ENCODE results near the gene RAP1GAP. TPM values are rescaled to one million over a fixed set of nuclear protein-coding genes. Genes with fewer than 3 reads are reported as not detected.
A peak's percentile ranks its signal among the peaks of the same experiment; 100 is the strongest.

Gene RAP1GAP
- total and polyA plus RNA-seq, 9 of the 15 experiments (the other 6 are each of a cell fraction or from before 2014, with no cell fraction given), result 0.29 to 30.2 (median 19.2) TPM

- TF ChIP-seq, protein P1, sequence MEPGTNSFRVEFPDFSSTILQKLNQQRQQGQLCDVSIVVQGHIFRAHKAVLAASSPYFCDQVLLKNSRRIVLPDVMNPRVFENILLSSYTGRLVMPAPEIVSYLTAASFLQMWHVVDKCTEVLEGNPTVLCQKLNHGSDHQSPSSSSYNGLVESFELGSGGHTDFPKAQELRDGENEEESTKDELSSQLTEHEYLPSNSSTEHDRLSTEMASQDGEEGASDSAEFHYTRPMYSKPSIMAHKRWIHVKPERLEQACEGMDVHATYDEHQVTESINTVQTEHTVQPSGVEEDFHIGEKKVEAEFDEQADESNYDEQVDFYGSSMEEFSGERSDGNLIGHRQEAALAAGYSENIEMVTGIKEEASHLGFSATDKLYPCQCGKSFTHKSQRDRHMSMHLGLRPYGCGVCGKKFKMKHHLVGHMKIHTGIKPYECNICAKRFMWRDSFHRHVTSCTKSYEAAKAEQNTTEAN (CRISPR knock-in tag; IDR thresholded peaks at IDR 0.05), result peak; percentile 95
- TF ChIP-seq RFX7 (CRISPR knock-in tag; IDR thresholded peaks at IDR 0.05), result no peak
- no peak for TF ChIP-seq ETV6 (IDR thresholded peaks at IDR 0.05; ENCODE audit: borderline replicate concordance in 1 of 2, low read depth in 2 of 2, low read length in 1 of 2)
- TF ChIP-seq ETV6 (CRISPR knock-in tag; IDR thresholded peaks at IDR 0.05; ENCODE audit: borderline replicate concordance), result peak; percentile 95; the same call in 1 of the 2 replicates
- TF ChIP-seq ZBTB11 (CRISPR knock-in tag; IDR thresholded peaks at IDR 0.05), result peak in 1 of 3 experiments; percentile 73; a peak in 2 of 6 replicates
- TF ChIP-seq E2F5 (CRISPR knock-in tag; IDR thresholded peaks at IDR 0.05), result peak; percentile 99
- TF ChIP-seq ZNF197 (CRISPR knock-in tag; IDR thresholded peaks at IDR 0.05; ENCODE audit: low read depth), result peak; percentile 94
- TF ChIP-seq, protein P2, sequence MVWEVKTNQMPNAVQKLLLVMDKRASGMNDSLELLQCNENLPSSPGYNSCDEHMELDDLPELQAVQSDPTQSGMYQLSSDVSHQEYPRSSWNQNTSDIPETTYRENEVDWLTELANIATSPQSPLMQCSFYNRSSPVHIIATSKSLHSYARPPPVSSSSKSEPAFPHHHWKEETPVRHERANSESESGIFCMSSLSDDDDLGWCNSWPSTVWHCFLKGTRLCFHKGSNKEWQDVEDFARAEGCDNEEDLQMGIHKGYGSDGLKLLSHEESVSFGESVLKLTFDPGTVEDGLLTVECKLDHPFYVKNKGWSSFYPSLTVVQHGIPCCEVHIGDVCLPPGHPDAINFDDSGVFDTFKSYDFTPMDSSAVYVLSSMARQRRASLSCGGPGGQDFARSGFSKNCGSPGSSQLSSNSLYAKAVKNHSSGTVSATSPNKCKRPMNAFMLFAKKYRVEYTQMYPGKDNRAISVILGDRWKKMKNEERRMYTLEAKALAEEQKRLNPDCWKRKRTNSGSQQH (CRISPR knock-in tag; IDR thresholded peaks at IDR 0.05), result 0 out of 2 replicates have a peak, but pooled peaks have one; percentile 33
- TF ChIP-seq ZNF609 (CRISPR knock-in tag; IDR thresholded peaks at IDR 0.05; ENCODE audit: borderline replicate concordance), result peak; percentile 93
- no peak for TF ChIP-seq GATAD2B (IDR thresholded peaks at IDR 0.05; ENCODE audit: borderline replicate concordance)
- no peak for TF ChIP-seq NFRKB (IDR thresholded peaks at IDR 0.05; ENCODE audit: low read depth)
- TF ChIP-seq MXI1 (IDR thresholded peaks at IDR 0.05; ENCODE audit: low read depth, low read length), result peak; percentile 97
- no peak for TF ChIP-seq ZEB2 (IDR thresholded peaks at IDR 0.05)
These were observed 21.5 kb downstream of the RAP1GAP start (continued) for GRCh38 chr1:21647431-21648351.

Measured in K562 (cell line).